HT1080 (cell line): Measurements from ENCODE around the gene ACTN1. TPM values are rescaled to one million over a fixed set of nuclear protein-coding genes. Genes with fewer than 3 reads are reported as not detected.
A peak's percentile ranks its signal among the peaks of the same experiment; 100 is the strongest.
"Not testable (repeated sequence)": the region's sequence is repeated elsewhere in the genome, so short reads cannot be mapped to it uniquely, and the experiment has no call there.

Experiments used
- DNase-seq: peaks from one replicate; pipeline ENCODE4 v3.0.0-alpha.2; 2015; ENCODE audit warnings: low read depth
- total RNA-seq: library from RNA; depleted of rRNA; stranded (reverse); fragments of >200 nt; shearing (Covaris generic); gene quantifications from 2 replicates; pipeline ENCODE4 v1.2.3, GENCODE V29; 2014

The ACTN1 gene
- total RNA-seq, 1 experiment from 2014 or later, result 266 TPM

DNA sequence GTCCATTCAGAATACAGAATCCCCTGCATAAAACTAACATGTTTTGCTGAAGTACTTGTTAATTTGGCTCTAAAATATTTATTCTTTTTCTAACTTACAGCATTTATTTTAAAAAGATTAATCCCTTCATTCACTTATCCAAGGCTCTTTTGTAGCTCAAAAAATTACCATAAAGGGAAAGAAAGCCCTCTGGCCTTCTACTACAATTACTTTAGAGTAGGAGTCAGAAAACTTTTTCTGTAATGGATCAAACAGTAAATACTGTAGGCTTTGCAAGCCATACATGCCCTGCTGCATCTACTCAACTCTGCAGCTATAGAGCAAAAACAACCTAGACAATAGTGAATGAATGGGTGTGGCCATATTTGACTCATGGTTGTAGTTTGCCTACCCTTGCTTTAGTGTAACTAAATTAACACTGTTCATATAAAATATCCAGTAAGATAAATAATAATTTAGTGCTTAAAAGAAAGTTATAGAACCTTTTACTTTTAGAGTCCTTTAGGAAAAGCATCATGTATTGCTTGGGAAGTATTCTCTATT lies 112.0 kb downstream of the ACTN1 start:
- no peak for DNase-seq

- no peak for DNase-seq
Measured at GRCh38 chr14:68865542-68865941, 113.6 kb downstream of the ACTN1 start.

GRCh38 chr14:68864361-68864750 lies 114.7 kb downstream of the ACTN1 start:
- no peak for DNase-seq

DNA sequence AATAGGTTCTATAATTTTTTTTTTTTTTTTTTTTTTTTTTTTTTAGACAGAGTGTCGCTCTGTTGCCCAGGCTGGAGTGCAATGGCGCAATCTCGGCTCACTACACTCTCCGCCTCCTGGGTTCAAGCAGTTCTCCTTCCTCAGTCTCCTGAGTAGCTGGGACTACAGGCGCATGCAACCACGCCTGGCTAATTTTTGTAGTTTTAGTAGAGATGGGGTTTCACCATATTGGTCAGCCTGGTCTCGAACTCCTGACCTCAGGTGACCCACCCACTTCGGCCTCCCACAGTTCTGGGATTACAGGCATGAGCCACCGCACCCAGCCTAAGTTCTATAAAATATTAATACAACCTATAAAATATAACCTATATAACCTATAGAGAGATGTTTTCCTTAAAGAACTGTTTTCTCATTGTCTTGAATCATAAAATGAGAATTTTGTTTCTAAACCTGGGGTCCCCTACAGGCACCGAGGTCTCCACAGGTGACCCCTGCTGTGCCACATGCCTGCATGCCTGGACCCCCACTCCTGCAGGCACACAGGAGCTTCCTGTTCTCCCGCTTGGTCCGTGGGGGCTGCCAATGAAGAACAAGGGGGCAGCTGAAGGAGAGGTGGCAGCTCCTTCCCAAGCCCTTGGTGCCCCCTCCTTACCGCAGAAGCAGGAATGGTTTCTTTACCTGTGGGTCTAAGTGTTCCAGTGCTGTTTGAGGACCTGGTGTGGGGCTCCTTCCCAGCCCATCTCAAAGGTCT lies 115.3 kb downstream of the ACTN1 start:
- DNase-seq, result no peak

- DNase-seq, result peak; percentile 79
Measured at GRCh38 chr14:68862954-68863594, 116.0 kb downstream of the ACTN1 start.

DNA sequence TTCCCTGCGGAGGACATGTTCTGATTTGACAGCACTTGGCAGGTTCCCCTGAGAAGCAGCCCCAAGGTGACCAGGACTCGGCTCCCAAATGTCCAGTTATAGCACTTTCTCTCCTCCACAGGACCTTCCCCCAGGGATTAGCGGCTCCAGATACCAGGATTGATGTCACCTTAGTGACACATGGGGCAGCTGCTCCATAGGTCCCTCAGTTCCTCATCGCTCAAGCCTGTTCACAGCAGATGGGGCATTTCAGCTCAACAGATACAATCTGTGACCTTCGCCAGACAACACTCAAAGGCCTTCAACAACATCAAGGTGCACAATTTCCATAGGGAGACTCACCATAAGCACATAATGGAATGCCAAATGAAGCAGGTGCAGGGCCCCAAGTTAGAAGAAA lies 118.3 kb downstream of the ACTN1 start:
- no peak for DNase-seq

DNA sequence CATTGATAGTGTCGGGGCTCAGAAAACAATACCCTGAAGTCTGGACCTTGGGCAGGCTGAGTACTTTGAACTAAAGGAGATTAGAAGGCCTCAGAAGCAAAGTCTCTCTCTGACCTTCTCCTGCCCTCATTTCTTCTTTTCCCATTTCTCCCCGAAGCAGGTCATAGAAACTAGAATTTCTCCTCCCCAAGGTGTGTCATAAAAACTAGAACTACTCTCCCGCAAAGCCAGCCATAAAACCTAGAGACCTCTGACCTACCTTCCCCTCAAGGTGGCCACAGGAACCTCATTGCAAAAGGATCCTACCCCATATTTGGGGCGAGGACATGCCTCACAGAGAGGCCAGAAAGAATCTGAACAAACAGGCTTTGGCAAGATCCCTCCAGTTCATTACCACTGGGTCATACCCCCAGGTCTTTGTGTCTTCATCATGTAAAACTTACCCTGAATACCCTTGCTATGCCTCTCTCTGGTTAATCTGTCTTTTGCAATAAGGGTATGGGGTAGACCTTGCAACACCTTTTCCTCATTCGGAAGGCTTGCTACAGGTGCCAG lies 121.5 kb downstream of the ACTN1 start:
- no peak for DNase-seq

- DNase-seq, result no peak
Measured at GRCh38 chr14:68856572-68856971, 122.5 kb downstream of the ACTN1 start.

- DNase-seq, result no peak
Measured at GRCh38 chr14:68854421-68854820, 124.7 kb downstream of the ACTN1 start.

GRCh38 chr14:68853749-68854148 lies 125.4 kb downstream of the ACTN1 start:
- no peak for DNase-seq

DNA sequence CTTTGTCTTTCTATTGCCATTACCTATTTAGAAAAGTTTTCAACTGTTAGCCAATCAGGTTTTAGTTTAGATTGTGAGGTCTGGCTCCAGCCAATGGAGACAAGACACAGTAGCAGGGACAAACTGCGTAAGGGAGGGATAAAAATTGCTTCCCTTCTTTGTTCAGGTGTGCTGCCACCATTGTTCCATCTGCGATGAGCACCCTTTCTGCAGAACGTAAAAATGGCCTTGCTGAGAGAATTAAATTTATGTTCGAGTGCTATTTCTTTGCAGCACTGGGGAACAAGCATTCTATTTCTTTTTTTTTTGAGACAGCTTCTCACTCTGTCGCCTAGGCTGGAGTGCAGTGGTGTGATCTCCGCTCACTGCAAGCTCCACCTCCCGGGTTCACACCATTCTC lies 126.6 kb downstream of the ACTN1 start:
- not testable (repeated sequence) for DNase-seq

- DNase-seq, result no peak
Measured at GRCh38 chr14:68851078-68851477, 128.0 kb downstream of the ACTN1 start.

DNA sequence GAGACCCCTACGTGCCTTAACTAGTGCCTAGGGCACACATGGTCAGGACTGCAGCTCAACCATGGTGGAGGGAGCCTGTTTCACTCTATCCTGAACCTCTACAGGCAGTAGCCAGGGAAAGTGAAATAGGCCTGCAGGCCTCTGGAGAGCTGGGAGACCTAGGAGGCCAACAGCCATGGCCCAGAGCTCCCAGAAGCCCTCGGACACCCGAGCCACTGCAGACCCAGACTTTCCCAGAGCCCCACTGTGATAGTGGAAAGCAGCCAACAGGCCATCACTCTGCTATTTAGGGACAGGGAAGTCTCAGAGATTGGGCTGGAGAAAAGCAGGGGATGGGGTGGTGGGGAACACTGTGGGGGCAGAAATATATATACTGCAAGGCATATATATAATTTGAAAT lies 129.7 kb downstream of the ACTN1 start:
- DNase-seq, result no peak

GRCh38 chr14:68848253-68848652 lies 130.8 kb downstream of the ACTN1 start:
- DNase-seq, result no peak

GRCh38 chr14:68847640-68848039 lies 131.5 kb downstream of the ACTN1 start:
- not testable (repeated sequence) for DNase-seq

DNA sequence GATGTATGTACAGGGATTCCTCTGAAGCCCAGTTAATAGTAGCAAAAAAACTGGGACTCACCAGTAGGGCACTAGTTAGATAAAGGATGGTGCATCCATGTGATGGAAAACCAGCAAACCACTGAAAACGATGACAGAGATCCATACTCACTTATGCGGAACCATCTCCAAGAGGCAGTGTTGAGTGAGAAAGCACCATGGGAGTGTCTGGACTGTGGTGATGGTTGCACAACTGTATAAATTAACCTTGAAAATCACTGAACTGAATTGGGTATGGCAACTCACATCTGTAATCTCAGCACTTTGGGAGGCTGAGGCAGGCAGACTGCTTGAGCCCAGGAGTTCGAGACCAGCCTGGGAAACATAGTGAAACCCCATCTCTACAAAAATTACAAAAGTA lies 132.6 kb downstream of the ACTN1 start:
- DNase-seq, result no peak

DNA sequence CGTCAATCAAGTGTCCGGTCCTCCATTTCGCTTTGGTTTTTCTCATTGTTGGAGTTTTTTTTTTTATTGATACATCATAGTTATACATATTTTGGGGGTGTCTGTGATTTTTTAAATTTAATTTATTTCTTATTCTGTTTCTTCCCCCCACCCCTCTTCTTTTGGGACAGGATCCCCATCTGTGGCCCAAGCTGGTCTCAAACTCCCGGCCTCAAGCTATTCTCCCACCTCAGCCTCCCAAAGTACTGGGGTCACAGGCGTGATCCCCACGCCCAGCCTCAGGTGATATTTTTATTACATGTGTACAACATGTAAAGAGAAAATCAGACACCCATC lies 134.9 kb downstream of the ACTN1 start:
- DNase-seq, result no peak

GRCh38 chr14:68843471-68844209 lies 135.5 kb downstream of the ACTN1 start:
- DNase-seq, result peak; percentile 69

DNA sequence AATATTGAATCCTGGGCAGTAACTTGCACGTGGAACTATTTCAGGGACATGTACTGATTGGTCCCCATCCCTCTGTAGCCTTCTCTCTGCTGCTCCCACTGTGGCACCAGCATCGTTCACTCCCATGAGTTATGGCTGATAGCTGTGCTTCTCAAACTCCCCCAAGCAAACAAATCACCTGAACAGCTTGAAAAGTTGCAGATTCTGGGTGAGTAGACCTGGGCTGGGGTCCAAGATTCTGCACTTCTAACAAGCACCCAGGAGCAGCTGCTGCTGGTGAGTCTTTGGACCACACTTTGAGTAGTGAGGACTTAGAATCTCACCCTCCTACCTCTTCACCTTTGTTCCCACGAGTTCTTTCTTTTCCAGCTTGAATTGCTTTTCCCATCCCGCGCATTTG lies 136.8 kb downstream of the ACTN1 start:
- DNase-seq, result no peak

- DNase-seq, result peak; percentile 43
Measured at GRCh38 chr14:68841016-68841809, 137.9 kb downstream of the ACTN1 start.

- no peak for DNase-seq
Measured at GRCh38 chr14:68840454-68840853, 138.6 kb downstream of the ACTN1 start.
